ENCODE data around the gene EVPL. TPM values are rescaled to one million over a fixed set of nuclear protein-coding genes. Genes with fewer than 3 reads are reported as not detected.

EVPL gene
- total and polyA plus RNA-seq, 2 of the 13 experiments (the other 11 are each of a cell fraction or from before 2014, with no cell fraction given) = 2.1 to 8.2 TPM

DNA sequence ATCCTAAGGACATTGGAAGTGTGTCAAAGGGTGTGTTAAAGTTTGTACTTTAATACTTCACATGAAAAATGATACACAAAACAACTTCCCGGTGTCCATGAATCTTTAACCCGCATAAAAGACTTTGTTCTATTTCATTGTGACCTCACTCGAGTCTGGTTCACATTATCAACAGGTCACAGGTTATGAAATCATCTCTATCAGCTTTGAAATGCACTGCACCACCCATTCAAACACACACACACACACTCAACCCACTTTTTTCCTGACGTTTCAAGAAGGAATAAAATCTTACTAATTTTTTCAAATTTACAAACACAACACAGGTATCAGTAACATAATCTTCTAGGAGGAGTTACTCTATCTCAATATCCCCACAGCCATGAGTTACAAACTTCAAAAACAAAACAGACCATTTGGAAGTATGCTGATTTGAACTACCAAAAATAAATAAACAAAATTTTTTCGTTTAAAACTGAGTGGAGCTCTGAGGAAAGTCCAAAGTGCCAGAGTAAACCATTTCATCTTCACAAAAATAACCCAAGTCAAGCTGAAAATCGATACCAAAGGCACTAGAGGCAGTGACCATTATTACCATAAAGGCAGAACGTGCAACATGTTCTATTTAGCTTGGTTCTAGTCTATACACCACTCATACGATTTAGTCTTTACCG, 50.8 kb downstream of the EVPL start:
- intact Hi-C loops (cut with micrococcal nuclease; ENCODE audit: unreplicated experiment) = no loop called here
- under 1% methylated on average over 9 of the region's 9 CpGs for WGBS (ENCODE audit: low lambda C conversion rate)
- BruUV-seq (replicated peaks) = TSS peak; percentile 36
- Histone ChIP-seq H3K9ac (ENCODE audit: insufficient read depth, low read depth, low read length) (peak overlapping the region; percentile 91), H3K27me3 (ENCODE audit: control insufficient read depth in 1 of 2, insufficient read depth in 2 of 2, low read length in 2 of 2) (no peaks in the 10 kb centered on the region; a peak in 1 of 5 replicates), H4K20me1 (ENCODE audit: insufficient read depth, low read length) (peaks cover 3% of the 10 kb centered on the region; the same call in 1 of the 2 replicates), H2AFZ (ENCODE audit: low read length) (no peak overlapping the region), H3K4me2 (ENCODE audit: low read depth, low read length) (peak overlapping the region; percentile 87), H3K27ac (ENCODE audit: extremely low read length, insufficient read depth, low read length) (peak overlapping the region; percentile 99), H3K9me3 (ENCODE audit: low read length) (no peaks in the 10 kb centered on the region), H3K36me3 (replicated peaks in 1 of 2; ENCODE audit: control insufficient read depth in 1 of 2, insufficient read depth in 2 of 2, low read length in 2 of 2) (peaks cover 2 to 27% of the 10 kb centered on the region in 2 experiments), H3K4me1 (ENCODE audit: insufficient read depth, low read length) (peaks cover 80% of the 10 kb centered on the region), H3K4me3 (replicated peaks in 1 of 3; ENCODE audit: insufficient read depth in 1 of 3, low read depth in 2 of 3, low read length in 3 of 3) (peak overlapping the region; percentile 74 to 98 (median 93)), H3K79me2 (ENCODE audit: insufficient read depth, low read length) (peaks cover 66% of the 10 kb centered on the region)
- ChIA-PET CTCF (ENCODE audit: low intra/inter-chr PET ratio, low total read pairs) (no interaction called here), POLR2A (interaction anchor here (1.2 to 11.5 kb wide), 13 partner anchors 11 to 196 kb away, joined by 4 to 481 read pairs (median 8); partner anchors contain the start of genes CDK3, FBF1, MRPL38 and TRIM65)
- peak; percentile 89 for DNase-seq (ENCODE audit: low spot score)
- 0 out of 3 replicates have a peak, but pooled peaks have one; percentile 6 for ATAC-seq
- in situ Hi-C loops (cut with HindIII; ENCODE audit: extremely low pct_ligation_motif_present, low pct_unique_long_range_greater_than_20kb) = no loop called here
- FAIRE-seq = peak; percentile 49
- no peak for TF ChIP-seq STAT5B (CRISPR knock-in tag; IDR thresholded peaks at IDR 0.05)
- peak; percentile 85 for TF ChIP-seq GATAD2A (CRISPR knock-in tag; IDR thresholded peaks at IDR 0.05)
- TF ChIP-seq, protein P1, sequence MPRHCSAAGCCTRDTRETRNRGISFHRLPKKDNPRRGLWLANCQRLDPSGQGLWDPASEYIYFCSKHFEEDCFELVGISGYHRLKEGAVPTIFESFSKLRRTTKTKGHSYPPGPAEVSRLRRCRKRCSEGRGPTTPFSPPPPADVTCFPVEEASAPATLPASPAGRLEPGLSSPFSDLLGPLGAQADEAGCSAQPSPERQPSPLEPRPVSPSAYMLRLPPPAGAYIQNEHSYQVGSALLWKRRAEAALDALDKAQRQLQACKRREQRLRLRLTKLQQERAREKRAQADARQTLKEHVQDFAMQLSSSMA (CRISPR knock-in tag; IDR thresholded peaks at IDR 0.05) = no peak
- TF ChIP-seq TAF15 (IDR thresholded peaks at IDR 0.05; ENCODE audit: low read depth, low read length, poor library complexity, severe bottlenecking) = no peak
- TF ChIP-seq ZNF143 (CRISPR knock-in tag; IDR thresholded peaks at IDR 0.05) = no peak
- no peak for TF ChIP-seq ZNF530 (CRISPR knock-in tag; IDR thresholded peaks at IDR 0.05; ENCODE audit: low read depth)
- TF ChIP-seq DRAP1 (CRISPR knock-in tag; IDR thresholded peaks at IDR 0.05) = no peak
- TF ChIP-seq ZFP1 (CRISPR knock-in tag; IDR thresholded peaks at IDR 0.05) = no peak
- TF ChIP-seq PHF20 (CRISPR knock-in tag; IDR thresholded peaks at IDR 0.05) = no peak
- no peak for TF ChIP-seq ZNF558 (CRISPR knock-in tag; IDR thresholded peaks at IDR 0.05; ENCODE audit: borderline replicate concordance)
- peak; percentile 23; the same call in 1 of the 2 replicates for TF ChIP-seq ZSCAN31 (CRISPR knock-in tag; IDR thresholded peaks at IDR 0.05; ENCODE audit: low read depth)
- no peak for TF ChIP-seq SMYD3 (CRISPR knock-in tag; IDR thresholded peaks at IDR 0.05)
- peak; percentile 62; the same call in 1 of the 2 replicates for TF ChIP-seq SOX13 (IDR thresholded peaks at IDR 0.05)
- TF ChIP-seq SOX13 (CRISPR knock-in tag; conservative IDR thresholded peaks at IDR 0.05 in 1 of 2, IDR thresholded peaks at IDR 0.05 in 1 of 2) = peak in 1 of 2 experiments; percentile 83; a peak in 2 of 4 replicates
- TF ChIP-seq MTF1 (CRISPR knock-in tag; IDR thresholded peaks at IDR 0.05) = no peak
- peak; percentile 92 for TF ChIP-seq PPARG (CRISPR knock-in tag; conservative IDR thresholded peaks at IDR 0.05)
- TF ChIP-seq, protein P2, sequence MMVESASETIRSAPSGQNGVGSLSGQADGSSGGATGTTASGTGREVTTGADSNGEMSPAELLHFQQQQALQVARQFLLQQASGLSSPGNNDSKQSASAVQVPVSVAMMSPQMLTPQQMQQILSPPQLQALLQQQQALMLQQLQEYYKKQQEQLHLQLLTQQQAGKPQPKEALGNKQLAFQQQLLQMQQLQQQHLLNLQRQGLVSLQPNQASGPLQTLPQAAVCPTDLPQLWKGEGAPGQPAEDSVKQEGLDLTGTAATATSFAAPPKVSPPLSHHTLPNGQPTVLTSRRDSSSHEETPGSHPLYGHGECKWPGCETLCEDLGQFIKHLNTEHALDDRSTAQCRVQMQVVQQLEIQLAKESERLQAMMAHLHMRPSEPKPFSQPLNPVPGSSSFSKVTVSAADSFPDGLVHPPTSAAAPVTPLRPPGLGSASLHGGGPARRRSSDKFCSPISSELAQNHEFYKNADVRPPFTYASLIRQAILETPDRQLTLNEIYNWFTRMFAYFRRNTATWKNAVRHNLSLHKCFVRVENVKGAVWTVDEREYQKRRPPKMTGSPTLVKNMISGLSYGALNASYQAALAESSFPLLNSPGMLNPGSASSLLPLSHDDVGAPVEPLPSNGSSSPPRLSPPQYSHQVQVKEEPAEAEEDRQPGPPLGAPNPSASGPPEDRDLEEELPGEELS (CRISPR knock-in tag; IDR thresholded peaks at IDR 0.05) = peak; percentile 88
- no peak for TF ChIP-seq RELA (CRISPR knock-in tag; IDR thresholded peaks at IDR 0.05)
- no peak for TF ChIP-seq PRMT3 (CRISPR knock-in tag; IDR thresholded peaks at IDR 0.05; ENCODE audit: borderline replicate concordance, low read depth)
- TF ChIP-seq ZNF441 (CRISPR knock-in tag; IDR thresholded peaks at IDR 0.05; ENCODE audit: borderline replicate concordance) = no peak
- TF ChIP-seq ZNF562 (CRISPR knock-in tag; IDR thresholded peaks at IDR 0.05; ENCODE audit: borderline replicate concordance) = no peak
- no peak; the same call in 1 of the 2 replicates for TF ChIP-seq GATA4 (IDR thresholded peaks at IDR 0.05; ENCODE audit: borderline replicate concordance, low read depth)
- TF ChIP-seq FOXJ3 (CRISPR knock-in tag; IDR thresholded peaks at IDR 0.05; ENCODE audit: borderline replicate concordance) = peak; percentile 14; the same call in 1 of the 2 replicates
- no peak for TF ChIP-seq FOXM1 (CRISPR knock-in tag; IDR thresholded peaks at IDR 0.05)

All from HepG2 (cell line).